ENCODE measurements around the gene FBXL17.
"Not testable (repeated sequence)": the region's sequence is repeated elsewhere in the genome, so short reads cannot be mapped to it uniquely, and the experiment has no call there.

Gene FBXL17

DNA sequence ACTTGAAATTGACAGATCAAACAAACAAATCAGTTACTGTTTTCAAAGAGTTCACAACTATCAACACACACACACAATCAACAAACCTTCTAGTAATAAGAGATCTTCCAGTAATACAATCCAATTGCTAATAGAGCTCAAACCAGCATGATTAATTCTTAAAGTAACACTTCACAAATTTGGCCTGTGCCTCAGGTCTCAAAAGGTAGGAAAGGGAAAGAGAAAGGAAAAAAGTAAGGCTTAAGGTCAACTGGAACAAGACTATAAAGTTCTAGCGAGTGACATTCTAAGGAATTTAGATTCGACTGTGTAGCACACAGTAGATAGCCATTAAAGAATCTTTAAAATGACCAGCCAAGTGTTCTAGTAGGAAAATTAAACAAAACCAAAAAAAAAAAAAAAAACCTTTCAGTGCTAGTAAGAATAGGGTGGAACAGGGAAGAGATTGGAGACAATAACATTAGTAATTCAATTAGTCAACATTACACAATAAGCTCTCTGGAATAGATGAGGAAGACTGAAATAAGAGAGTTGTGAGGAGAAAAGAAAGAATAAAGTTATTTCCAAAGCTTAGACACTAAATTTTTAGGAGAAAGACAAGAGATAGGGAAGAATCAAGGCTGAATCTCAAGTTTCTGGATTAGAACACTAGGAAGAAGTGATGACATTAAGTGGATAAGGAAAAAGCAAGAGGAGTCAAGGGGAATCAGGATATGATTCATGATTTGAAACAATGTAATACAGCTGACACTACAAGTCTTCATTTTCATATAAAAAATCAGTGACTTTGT, 86.1 kb downstream of the FBXL17 start:
- no peak overlapping the region for H3K4me3 ChIP-seq (replicated peaks in 1 of 2; ENCODE audit: low read depth in 2 of 2, low read length in 2 of 2)
- TF ChIP-seq, protein P1, sequence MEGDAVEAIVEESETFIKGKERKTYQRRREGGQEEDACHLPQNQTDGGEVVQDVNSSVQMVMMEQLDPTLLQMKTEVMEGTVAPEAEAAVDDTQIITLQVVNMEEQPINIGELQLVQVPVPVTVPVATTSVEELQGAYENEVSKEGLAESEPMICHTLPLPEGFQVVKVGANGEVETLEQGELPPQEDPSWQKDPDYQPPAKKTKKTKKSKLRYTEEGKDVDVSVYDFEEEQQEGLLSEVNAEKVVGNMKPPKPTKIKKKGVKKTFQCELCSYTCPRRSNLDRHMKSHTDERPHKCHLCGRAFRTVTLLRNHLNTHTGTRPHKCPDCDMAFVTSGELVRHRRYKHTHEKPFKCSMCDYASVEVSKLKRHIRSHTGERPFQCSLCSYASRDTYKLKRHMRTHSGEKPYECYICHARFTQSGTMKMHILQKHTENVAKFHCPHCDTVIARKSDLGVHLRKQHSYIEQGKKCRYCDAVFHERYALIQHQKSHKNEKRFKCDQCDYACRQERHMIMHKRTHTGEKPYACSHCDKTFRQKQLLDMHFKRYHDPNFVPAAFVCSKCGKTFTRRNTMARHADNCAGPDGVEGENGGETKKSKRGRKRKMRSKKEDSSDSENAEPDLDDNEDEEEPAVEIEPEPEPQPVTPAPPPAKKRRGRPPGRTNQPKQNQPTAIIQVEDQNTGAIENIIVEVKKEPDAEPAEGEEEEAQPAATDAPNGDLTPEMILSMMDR (IDR thresholded peaks at IDR 0.05; ENCODE audit: low read depth, low read length) = no peak
- DNase-seq (ENCODE audit: low read depth in 2 of 2) = peak; percentile 57 to 77

DNA sequence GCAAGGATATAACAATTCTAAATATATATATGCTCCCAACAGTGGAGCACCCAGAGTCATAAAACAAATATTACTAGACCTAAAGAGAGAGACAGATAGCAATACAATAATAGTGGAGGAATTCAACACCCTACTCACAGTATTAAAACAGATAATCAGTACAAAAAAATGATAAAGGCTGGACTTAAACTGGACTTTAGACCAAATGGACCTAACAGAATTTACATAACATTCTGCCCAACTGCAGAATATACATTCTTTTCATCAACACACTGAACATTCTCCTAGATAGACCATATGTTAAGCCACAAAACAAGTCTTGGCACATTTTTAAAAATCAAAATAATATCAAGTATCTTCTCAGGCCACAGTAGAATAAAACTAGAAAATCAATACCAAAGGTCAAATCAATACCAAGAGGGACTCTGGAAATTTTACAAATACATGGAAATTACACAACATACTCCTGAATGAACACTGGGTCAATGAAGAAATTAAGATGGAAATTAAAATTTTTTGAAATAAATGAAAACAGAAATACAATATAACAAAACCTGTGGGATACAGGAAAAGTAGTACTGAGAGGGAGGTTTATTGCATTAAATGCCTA, 100.8 kb downstream of the FBXL17 start:
- no peak overlapping the region for H3K4me3 ChIP-seq (replicated peaks in 1 of 2; ENCODE audit: low read depth in 2 of 2, low read length in 2 of 2)
- DNase-seq (ENCODE audit: low read depth in 2 of 2) = no peak
- TF ChIP-seq, protein P1 (IDR thresholded peaks at IDR 0.05; ENCODE audit: low read depth, low read length) = no peak

DNA sequence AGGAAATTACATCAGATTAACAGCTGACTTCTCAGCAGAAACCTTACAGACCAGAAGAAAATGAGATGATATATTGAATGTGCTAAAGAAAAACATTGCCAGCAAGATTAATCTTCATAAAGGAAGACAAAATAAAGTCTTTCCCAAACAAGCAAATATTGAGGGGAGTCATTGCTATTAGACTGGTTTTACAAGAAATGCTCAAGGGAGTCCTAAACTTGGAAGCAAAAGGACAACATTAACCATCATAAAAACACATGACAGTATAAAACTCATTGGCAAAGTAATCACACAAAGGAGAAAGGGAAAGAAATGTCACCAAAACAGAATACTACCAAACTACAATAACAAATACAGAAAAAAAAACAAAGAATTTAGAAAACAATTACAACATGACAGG, 101.7 kb downstream of the FBXL17 start:
- TF ChIP-seq, protein P1 (IDR thresholded peaks at IDR 0.05; ENCODE audit: low read depth, low read length) = no peak
- no peak overlapping the region for H3K4me3 ChIP-seq (replicated peaks in 1 of 2; ENCODE audit: low read depth in 2 of 2, low read length in 2 of 2)
- DNase-seq (ENCODE audit: low read depth in 2 of 2) = no peak

GRCh38 chr5:108278285-108279240, 103.3 kb downstream of the FBXL17 start:
- TF ChIP-seq, protein P1 (IDR thresholded peaks at IDR 0.05; ENCODE audit: low read depth, low read length) = no peak
- no peak for DNase-seq (ENCODE audit: low read depth in 2 of 2)
- H3K4me3 ChIP-seq (replicated peaks in 1 of 2; ENCODE audit: low read depth in 2 of 2, low read length in 2 of 2) = no peak overlapping the region

DNA sequence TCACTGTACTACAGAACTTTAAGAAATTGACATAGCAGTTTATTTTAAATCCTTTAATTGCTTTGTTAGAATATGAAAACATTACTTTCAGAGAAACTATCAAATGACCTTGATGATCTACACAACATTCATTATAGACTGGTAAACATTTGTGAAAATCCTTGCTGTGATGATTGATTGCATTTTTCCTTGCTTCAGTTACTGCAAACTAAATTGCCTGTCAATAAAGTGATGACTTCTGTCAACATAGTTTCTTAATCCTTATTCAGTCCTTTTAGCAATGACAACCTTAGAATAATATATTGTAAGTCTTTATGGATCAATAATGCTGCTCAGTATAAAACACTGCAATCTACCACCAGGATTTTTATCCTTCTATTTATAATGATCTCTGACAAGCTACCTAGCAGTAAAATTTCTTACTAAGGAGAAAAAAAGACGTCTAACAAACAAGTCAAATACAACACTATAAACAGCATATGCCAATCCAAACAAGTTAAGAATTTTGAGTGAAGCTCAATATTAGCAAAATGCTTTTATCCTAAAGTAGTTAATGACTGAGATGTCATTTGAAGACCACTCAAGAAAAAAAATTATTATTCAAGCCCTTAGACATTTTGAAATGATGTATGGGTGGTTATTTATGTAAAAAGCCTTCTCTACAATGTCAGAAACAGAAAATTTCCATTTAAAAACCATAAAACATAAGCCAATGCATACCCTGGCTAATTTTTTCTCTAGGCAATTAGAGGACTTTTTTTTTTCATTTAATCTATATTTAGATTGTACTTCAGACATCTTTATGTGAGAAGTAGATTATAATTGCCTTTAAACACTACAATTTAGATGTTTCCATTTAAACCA, 105.5 kb downstream of the FBXL17 start:
- no peak overlapping the region for H3K4me3 ChIP-seq (replicated peaks in 1 of 2; ENCODE audit: low read depth in 2 of 2, low read length in 2 of 2)
- TF ChIP-seq, protein P1 (IDR thresholded peaks at IDR 0.05; ENCODE audit: low read depth, low read length) = no peak
- DNase-seq (ENCODE audit: low read depth in 2 of 2) = no peak

DNA sequence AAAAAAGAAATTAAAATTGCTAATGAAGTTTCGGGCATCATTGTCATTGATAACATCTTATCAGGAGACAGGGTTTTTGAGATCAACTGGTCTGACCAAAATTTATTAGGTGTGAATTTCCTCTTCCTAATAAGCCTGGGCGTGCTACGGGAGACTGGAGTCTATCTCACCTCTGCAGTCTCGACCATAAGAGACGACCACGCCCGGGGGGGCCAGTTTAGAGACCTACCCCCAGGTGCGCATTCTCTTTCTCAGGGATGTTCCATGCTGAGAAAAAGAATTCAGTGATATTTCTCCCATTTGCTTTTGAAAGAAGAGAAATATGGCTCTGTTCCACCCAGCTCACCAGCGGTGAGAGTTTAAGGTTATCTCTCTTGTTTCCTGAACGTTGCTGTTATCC, 107.8 kb downstream of the FBXL17 start:
- H3K4me3 ChIP-seq (replicated peaks in 1 of 2; ENCODE audit: low read depth in 2 of 2, low read length in 2 of 2); DNase-seq (ENCODE audit: low read depth in 2 of 2): not testable (repeated sequence)

All from cardiac fibroblast (primary cell).